ENCODE data around the gene CCNI. TPM values are rescaled to one million over a fixed set of nuclear protein-coding genes. Genes with fewer than 3 reads are reported as not detected.
A peak's percentile ranks its signal among the peaks of the same experiment; 100 is the strongest.

CCNI gene
- total RNA-seq, 4 donors from 2014 or later = 132 to 220 (median 176) TPM

GRCh38 chr4:77120886-77121508 lies 45.2 kb upstream of the CCNI start:
- peak in 4 of 6 experiments; percentile 23 to 44 (median 28) for TF ChIP-seq CTCF (IDR thresholded peaks at IDR 0.05)
- no peak for TF ChIP-seq POLR2A (IDR thresholded peaks at IDR 0.05)
- no peak overlapping the region for H3K27ac ChIP-seq
- no peaks in the 10 kb centered on the region for H3K9me3 ChIP-seq
- H3K27me3 ChIP-seq = no peaks in the 10 kb centered on the region
- DNase-seq = peak in 1 of 3 donors; percentile 47
- no peaks in the 10 kb centered on the region for H3K4me1 ChIP-seq
- no peaks in the 10 kb centered on the region for H3K36me3 ChIP-seq
- H3K4me3 ChIP-seq = no peak overlapping the region

GRCh38 chr4:77117721-77118120 lies 41.9 kb upstream of the CCNI start:
- Histone ChIP-seq H3K36me3 (no peaks in the 10 kb centered on the region), H3K27ac (no peak overlapping the region), H3K4me1 (no peaks in the 10 kb centered on the region), H3K9me3 (no peaks in the 10 kb centered on the region), H3K4me3 (no peak overlapping the region), H3K27me3 (no peaks in the 10 kb centered on the region)
- no peak for TF ChIP-seq POLR2A (IDR thresholded peaks at IDR 0.05)
- DNase-seq = no peak

- Histone ChIP-seq H3K4me3 (no peak overlapping the region), H3K27me3 (no peaks in the 10 kb centered on the region), H3K27ac (no peak overlapping the region), H3K9me3 (no peaks in the 10 kb centered on the region), H3K36me3 (no peaks in the 10 kb centered on the region), H3K4me1 (no peaks in the 10 kb centered on the region)
- TF ChIP-seq CTCF (IDR thresholded peaks at IDR 0.05) (no peak), POLR2A (IDR thresholded peaks at IDR 0.05) (no peak)
- no peak for DNase-seq
These were observed 37.3 kb upstream of the CCNI start for GRCh38 chr4:77113069-77113468.

- DNase-seq = no peak
- Histone ChIP-seq H3K4me3 (no peak overlapping the region), H3K4me1 (no peaks in the 10 kb centered on the region), H3K36me3 (no peaks in the 10 kb centered on the region), H3K9me3 (no peaks in the 10 kb centered on the region), H3K27ac (no peak overlapping the region), H3K27me3 (no peaks in the 10 kb centered on the region)
- TF ChIP-seq CTCF (IDR thresholded peaks at IDR 0.05) = no peak
- no peak for TF ChIP-seq POLR2A (IDR thresholded peaks at IDR 0.05)
These were observed 34.9 kb upstream of the CCNI start for GRCh38 chr4:77110730-77111129.

- H3K27me3 ChIP-seq = no peaks in the 10 kb centered on the region
- H3K4me1 ChIP-seq = peaks cover 0 to 4% (median 1%) of the 10 kb centered on the region in 4 donors
- H3K4me3 ChIP-seq = no peak overlapping the region
- no peak for TF ChIP-seq CTCF (IDR thresholded peaks at IDR 0.05)
- no peak for TF ChIP-seq POLR2A (IDR thresholded peaks at IDR 0.05)
- H3K36me3 ChIP-seq = no peaks in the 10 kb centered on the region
- H3K27ac ChIP-seq = peak overlapping the region in 1 of 4 donors; percentile 4
- peak; percentile 33 to 69 (median 63) for DNase-seq
- H3K9me3 ChIP-seq = no peaks in the 10 kb centered on the region
These were observed 29.2 kb upstream of the CCNI start for GRCh38 chr4:77104791-77105540.

- DNase-seq = no peak
- Histone ChIP-seq H3K4me1 (peaks cover 0 to 4% (median 1%) of the 10 kb centered on the region in 4 donors), H3K36me3 (no peaks in the 10 kb centered on the region), H3K27me3 (no peaks in the 10 kb centered on the region), H3K4me3 (no peak overlapping the region), H3K9me3 (no peaks in the 10 kb centered on the region), H3K27ac (peak overlapping the region in 1 of 4 donors; percentile 4)
- TF ChIP-seq POLR2A (IDR thresholded peaks at IDR 0.05) (no peak), CTCF (IDR thresholded peaks at IDR 0.05) (no peak)
These were observed 28.6 kb upstream of the CCNI start for GRCh38 chr4:77104388-77104787.

Data from Peyer's patch (tissue), 4 donors.